ENCODE data around the gene RGS7BP.

RGS7BP gene

DNA sequence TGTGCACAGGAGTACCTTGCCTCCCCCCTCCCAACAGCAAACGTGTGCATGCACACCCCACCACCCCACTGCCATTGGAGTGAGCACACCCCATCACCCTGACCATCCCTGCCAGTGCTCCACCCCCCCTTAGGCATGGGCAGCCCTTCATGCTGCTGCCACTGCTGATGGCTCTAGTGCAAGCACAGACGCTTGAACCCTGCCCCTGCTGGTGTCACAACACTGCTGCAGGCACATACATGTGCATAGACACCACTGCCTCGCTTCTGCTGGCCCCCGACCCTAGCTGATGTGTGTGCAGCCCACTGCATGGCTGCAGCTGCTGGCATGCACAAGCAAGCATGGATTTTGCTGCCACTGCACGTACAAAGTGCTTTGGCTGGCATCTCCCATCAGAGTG, 16.0 kb upstream of the RGS7BP start:
- no peak overlapping the region for H3K4me3 ChIP-seq (ENCODE audit: control insufficient read depth, low read depth, low read length)
- DNase-seq (ENCODE audit: low read depth) = no peak
- TF ChIP-seq, protein P1, sequence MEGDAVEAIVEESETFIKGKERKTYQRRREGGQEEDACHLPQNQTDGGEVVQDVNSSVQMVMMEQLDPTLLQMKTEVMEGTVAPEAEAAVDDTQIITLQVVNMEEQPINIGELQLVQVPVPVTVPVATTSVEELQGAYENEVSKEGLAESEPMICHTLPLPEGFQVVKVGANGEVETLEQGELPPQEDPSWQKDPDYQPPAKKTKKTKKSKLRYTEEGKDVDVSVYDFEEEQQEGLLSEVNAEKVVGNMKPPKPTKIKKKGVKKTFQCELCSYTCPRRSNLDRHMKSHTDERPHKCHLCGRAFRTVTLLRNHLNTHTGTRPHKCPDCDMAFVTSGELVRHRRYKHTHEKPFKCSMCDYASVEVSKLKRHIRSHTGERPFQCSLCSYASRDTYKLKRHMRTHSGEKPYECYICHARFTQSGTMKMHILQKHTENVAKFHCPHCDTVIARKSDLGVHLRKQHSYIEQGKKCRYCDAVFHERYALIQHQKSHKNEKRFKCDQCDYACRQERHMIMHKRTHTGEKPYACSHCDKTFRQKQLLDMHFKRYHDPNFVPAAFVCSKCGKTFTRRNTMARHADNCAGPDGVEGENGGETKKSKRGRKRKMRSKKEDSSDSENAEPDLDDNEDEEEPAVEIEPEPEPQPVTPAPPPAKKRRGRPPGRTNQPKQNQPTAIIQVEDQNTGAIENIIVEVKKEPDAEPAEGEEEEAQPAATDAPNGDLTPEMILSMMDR (IDR thresholded peaks at IDR 0.05; ENCODE audit: control insufficient read depth, insufficient read depth, low read depth, low read length, missing control alignments) = no peak

DNA sequence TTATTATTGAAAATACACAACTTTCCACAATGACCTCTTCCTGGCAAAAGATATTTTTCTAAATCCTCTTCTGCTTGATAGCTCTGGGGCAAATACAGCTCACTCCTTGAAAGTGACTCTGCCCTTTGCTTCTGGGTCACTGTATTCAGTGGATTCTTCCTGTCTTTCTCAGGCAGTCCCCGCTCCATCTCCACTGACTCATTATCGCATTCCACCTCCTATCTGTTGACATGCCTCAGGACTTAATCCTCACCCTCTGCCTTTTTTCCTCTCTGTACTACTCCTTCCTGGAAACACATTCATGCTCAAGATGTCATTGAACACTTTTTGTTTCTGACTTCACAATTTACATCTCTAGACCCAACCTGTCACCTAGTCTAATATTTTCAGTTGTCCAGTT, 8.4 kb upstream of the RGS7BP start:
- no peak overlapping the region for H3K4me3 ChIP-seq (ENCODE audit: control insufficient read depth, low read depth, low read length)
- TF ChIP-seq, protein P1 (IDR thresholded peaks at IDR 0.05; ENCODE audit: control insufficient read depth, insufficient read depth, low read depth, low read length, missing control alignments) = no peak
- DNase-seq (ENCODE audit: low read depth) = no peak

DNA sequence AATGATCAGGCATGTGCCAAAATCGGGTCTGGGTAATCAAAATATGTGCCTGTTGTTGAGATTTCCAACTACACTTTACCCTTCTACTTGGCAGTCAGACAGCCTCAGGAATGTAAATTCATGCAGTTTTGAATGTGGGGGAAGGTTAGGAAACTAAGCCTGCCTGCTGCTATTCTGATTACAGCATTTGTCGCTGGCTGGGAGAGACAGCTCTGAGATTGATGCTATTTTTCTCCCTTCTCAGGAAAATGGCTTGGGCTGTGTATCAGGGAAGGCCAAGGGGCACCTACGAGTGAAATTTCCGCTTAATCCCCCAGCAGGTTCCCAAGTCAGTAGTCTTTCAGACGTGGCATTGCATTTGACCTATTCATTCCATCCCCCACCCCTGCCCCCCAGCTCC, 3.6 kb upstream of the RGS7BP start:
- no peak for DNase-seq (ENCODE audit: low read depth)
- TF ChIP-seq, protein P1 (IDR thresholded peaks at IDR 0.05; ENCODE audit: control insufficient read depth, insufficient read depth, low read depth, low read length, missing control alignments) = no peak

DNA sequence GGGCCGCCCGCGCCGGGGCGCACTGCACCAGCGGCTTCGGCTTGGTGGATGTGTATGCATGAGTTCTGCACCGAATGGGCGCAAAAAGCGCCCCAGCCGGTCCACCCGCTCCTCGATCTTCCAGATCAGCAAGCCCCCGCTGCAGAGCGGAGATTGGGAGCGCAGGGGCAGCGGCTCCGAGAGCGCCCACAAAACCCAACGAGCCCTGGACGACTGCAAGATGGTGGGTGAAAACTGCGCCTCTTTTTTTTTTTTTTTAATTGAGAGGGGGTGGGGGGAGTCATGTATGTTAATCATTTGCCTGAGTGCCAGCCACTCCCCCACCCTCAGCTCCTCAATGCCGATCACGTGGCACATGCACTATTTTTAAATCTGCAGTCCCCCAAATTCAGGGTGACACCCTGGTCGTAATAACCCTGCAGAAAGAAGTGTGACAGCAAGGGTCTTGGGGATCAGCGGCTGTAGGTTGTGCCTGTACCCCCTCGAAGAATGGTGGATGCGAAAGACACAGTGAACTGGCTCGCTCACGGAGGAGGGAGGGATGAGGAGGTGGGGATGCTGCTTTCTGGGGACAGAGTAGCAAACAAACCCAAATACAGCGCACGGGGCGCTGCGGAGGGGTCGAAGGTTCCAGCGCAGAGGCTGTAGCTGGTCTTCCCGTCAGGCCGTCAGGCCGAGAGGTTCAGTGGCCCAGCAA, 900 bp downstream of the RGS7BP start:
- no peak for DNase-seq (ENCODE audit: low read depth)
- no peak overlapping the region; the same call in none of the 2 replicates for H3K4me3 ChIP-seq (ENCODE audit: control insufficient read depth, low read depth, low read length)
- TF ChIP-seq, protein P1 (IDR thresholded peaks at IDR 0.05; ENCODE audit: control insufficient read depth, insufficient read depth, low read depth, low read length, missing control alignments) = no peak

More for the DNA sequence above, 3.6 kb upstream of the RGS7BP start:
- H3K4me3 ChIP-seq (ENCODE audit: control insufficient read depth, low read depth, low read length) = no peak overlapping the region

DNA sequence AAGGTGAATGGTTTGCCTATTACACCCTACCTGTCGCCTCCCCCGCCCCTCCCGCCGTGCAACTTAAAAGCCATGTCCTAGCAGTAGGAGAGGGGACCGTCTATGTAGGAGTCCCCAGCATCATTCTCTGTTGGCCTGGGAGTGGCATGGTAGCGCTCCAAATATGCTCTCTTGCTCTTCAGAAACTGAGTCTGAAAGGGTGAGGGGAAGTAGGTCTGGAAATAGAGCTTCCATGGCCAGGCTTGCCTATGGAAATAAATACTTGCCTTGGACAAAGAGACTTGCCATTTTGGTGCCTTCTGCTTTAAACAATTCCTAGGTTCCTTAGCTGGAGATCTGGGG, 1.4 kb downstream of the RGS7BP start:
- no peak for DNase-seq (ENCODE audit: low read depth)
- no peak overlapping the region for H3K4me3 ChIP-seq (ENCODE audit: control insufficient read depth, low read depth, low read length)
- TF ChIP-seq, protein P1 (IDR thresholded peaks at IDR 0.05; ENCODE audit: control insufficient read depth, insufficient read depth, low read depth, low read length, missing control alignments) = no peak

DNA sequence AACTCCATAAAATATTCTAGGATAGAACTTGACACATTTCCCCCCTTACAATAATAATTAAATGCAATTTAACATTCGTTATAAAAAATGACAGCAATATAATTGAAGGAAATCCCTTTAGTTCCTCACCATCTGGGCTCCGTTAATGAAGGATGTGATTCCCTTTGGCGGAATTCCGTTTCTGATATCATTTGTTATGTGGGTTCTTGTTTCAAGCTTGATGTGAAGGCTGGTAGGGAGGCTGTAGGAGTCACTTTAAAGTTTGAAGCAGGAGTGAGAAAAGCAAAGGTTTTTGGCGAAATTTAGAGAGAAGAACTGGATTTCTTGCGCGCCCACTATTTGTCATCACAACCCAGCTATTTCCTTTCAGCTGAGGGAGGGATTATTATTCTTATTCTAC, 4.0 kb downstream of the RGS7BP start:
- no peak for DNase-seq (ENCODE audit: low read depth)
- TF ChIP-seq, protein P1 (IDR thresholded peaks at IDR 0.05; ENCODE audit: control insufficient read depth, insufficient read depth, low read depth, low read length, missing control alignments) = no peak

More for the DNA sequence above, 4.0 kb downstream of the RGS7BP start:
- no peak overlapping the region for H3K4me3 ChIP-seq (ENCODE audit: control insufficient read depth, low read depth, low read length)
